GM20000 (cell line): ENCODE measurements around the gene KLHDC7B.

Experiments used
- DNase-seq: peaks from one replicate; pipeline ENCODE4 v3.0.0; 2012; ENCODE audit warnings: low spot score
- CTCF ChIP-seq: IDR thresholded peaks from 2 replicates; pipeline ENCODE4 v1.5.1; 2012; ENCODE audit warnings: mild to moderate bottlenecking, control low read depth; ENCODE audit errors: extremely low read depth, missing control alignments

The KLHDC7B gene

GRCh38 chr22:50523806-50524675 is 21.7 kb upstream of the KLHDC7B start:
- TF ChIP-seq CTCF = no peak
- DNase-seq = no peak

DNA sequence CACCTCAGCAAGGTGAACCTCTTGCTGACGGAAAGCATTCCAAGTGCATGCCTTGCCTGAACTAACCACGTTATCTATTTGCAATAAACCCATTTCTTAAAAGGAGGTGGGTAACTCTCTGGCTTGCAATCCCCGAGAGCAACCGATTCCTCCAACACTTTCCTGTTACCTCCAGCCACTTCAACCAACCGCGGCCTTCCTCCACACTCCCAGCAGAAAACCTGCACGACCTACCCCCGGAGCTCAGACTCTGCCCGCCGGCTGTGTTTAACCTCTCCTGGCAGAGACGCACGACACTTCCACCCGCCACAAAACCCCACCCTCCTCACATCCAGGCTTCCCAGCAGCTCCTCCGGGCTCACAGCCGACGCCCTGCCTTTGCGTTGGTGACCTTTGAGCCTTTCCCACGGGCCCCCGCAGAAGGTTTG is 21.0 kb upstream of the KLHDC7B start:
- DNase-seq = no peak
- no peak for TF ChIP-seq CTCF

DNA sequence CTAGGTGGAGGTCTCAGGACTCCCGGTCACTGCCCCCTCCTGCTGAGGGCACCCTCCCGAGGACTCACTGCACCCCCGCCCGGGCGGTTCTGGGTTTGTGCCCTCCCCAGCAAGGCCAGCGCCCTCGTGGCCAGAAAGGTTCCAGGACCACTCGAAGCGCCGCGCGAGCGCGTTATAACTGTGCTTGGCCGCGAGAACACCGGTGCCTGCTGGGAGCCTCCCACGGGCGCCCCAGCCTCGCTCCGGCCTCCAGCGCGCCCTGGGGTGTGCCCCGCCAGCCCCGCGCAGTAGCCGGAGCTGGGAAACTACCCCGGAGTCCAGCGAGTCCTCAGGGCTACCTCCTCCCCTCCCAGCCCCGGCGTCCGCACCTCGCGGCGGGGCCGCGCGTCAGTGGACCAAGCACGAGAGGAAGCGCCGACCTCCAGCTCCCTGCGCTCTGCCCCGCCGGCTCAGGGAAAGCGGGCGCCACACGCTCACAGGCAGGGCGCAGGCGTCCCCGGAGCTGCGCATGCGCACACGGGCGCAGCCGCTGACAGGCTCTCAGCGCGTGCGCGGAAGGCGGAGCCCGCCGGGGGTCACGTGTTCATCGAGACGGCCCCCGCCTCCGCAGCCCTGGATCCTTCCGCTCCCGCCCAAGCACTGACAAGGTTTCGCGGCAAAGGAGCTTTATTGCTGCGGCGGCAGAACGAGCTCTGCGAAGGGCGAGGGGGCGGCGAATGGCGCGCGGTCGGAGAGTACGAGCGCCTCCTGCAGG is 20.4 kb upstream of the KLHDC7B start, which contains the start of gene SCO2:
SCO2 (minus strand) TSS at position 495 of the 754 bp plus-strand sequence. CDS start 1,187 bp downstream, outside the sequence.
- DNase-seq = peak; percentile 99
- TF ChIP-seq CTCF = peak; percentile 40

GRCh38 chr22:50525858-50526107 is 19.9 kb upstream of the KLHDC7B start:
- no peak for DNase-seq
- TF ChIP-seq CTCF = no peak

DNA sequence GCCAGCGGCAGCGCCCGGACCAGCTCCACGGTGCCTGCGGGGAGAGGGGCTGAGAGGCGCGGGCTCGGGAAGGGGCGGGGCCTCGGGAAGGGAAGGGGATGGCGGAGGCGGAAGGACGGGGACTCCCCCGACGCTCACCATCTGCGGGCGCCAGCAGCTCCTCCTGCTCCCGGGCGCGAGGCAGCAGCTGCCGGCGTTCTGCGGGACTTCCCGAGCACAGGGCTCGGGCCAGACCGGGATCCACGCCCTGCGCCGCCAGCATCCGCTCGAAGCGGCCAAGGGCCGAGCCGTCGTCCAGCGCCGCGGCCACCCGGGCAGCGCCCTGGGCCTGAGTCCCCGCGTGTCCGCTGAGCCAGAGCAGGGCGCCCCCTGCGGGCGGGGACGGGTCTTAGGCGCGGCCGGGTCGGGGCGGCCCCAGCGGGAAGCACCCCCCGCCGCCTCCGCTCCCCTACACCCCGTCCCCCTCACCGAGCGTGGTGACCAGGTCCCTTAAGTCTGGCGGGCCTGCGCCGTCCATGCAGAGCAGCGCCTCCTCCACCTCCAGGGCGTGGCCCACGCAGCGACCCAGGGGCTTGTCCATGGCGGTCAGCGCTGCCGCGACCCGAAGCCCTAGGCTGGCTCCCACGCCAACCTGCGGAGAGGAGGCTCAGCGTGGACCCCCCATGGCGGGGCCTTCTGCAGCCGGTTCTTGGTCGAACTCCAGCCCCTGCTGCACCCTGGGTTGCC is 19.4 kb upstream of the KLHDC7B start:
- peak; percentile 92 for DNase-seq
- TF ChIP-seq CTCF = peak; percentile 61

DNA sequence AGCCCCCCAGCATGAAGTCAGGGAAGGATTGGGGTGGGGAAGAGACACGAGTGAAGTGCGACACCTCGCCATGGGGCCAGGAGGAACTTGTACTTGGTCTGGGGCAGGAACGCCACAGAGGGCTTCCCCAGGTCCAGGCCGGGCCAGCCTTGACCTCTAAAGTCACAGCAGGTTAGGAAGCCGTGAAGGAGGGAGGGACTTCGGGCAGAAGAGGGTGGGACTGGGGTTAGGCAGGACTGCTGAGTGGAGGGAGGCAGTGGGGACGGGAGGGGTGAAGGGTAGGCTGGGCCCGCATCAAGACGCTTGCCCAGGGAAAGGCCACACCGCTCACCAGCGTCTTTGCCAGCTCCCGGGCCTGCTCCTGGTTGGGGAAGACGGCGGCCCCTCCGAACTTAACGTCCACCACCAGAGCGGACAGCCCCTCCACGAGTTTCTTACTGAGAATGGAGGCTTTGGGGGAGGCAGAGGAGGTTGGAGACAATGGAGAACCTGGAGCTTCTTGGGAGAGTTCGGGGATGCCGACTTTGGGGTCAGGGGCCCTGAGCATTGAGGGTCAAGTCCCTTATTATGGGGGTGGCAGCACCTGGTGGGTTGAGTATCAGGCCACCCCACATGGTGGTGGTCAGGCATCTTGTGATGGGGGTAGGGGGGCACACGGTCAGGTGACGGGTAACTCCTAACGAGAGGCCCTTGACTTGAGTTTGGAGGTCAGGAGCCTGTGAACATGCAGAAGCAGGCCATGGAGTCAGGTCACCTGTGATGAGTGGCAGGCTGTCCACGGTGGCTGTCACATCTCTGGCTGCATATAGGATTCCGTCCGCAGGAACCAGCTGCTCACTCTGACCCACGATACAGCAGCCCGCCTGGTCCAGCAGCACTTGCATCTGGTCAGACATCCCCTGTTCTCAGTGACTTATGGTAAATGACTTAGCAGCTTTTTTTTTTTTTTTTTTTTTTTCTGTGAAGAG is 18.6 kb upstream of the KLHDC7B start:
- no peak for TF ChIP-seq CTCF
- DNase-seq = peak; percentile 85
